ENCODE results near the gene PAX6. TPM values are rescaled to one million over a fixed set of nuclear protein-coding genes. Genes with fewer than 3 reads are reported as not detected.

The PAX6 gene
- polyA plus RNA-seq, 2 of the 4 experiments (the other 2 are of a cell fraction) = 1.8 to 2.0 TPM

- TF ChIP-seq TFCP2L1 (CRISPR knock-in tag; IDR thresholded peaks at IDR 0.05) (no peak), HEYL (CRISPR knock-in tag; IDR thresholded peaks at IDR 0.05) (no peak), HOXA7 (CRISPR knock-in tag; IDR thresholded peaks at IDR 0.05) (no peak), ATOH8 (CRISPR knock-in tag; IDR thresholded peaks at IDR 0.05; ENCODE audit: low read depth) (no peak), PBX3 (IDR thresholded peaks at IDR 0.05) (no peak), MAFK (IDR thresholded peaks at IDR 0.05; ENCODE audit: partially characterized antibody) (peak; percentile 86), ZSCAN20 (CRISPR knock-in tag; IDR thresholded peaks at IDR 0.05) (no peak), HOXB5 (CRISPR knock-in tag; IDR thresholded peaks at IDR 0.05) (no peak), POLR2A (IDR thresholded peaks at IDR 0.05; ENCODE audit: low read length) (no peak)
- POLR2A ChIA-PET = no interaction called here
- 63% methylated on average over 6 of the region's 6 CpGs for WGBS (ENCODE audit: missing lambda C conversion rate)
- Histone ChIP-seq H3K4me3 (no peak overlapping the region), H3K9me3 (no peaks in the 10 kb centered on the region), H3K4me1 (no peaks in the 10 kb centered on the region), H3K4me2 (no peak overlapping the region), H3K27ac (no peak overlapping the region)
- FAIRE-seq = no peak
- no peak for DNase-seq (ENCODE audit: low read depth in 1 of 2, low spot score in 1 of 2)
- no peak for ATAC-seq
- CTCF ChIA-PET = interaction anchor here (1.3 kb wide), 1 partner anchor 32 kb away, joined by 3 read pairs; no protein-coding TSS in a partner anchor
Observed at GRCh38 chr11:31802000-31802551, 9.0 kb downstream of the PAX6 start.

DNA sequence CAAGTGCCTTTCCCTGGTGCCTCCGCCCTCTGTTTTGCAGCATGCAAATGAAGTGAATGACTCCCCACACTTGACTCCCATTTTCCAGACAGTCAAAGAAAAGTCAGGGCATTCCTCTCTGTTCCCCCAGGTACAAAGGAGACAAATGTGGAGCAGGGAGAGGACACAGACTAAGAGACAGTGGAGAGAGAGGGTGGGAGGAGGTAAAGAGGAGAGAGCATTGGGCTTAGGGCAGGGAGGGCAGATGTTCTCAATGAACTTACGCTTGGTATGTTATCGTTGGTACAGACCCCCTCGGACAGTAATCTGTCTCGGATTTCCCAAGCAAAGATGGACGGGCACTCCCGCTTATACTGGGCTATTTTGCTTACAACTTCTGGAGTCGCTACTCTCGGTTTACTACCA, 9.8 kb downstream of the PAX6 start:
- ChIA-PET POLR2A (no interaction called here), CTCF (interaction anchor here (1.3 kb wide), 1 partner anchor 32 kb away, joined by 3 read pairs; no protein-coding TSS in a partner anchor)
- WGBS (ENCODE audit: missing lambda C conversion rate) = 80% methylated on average over 9 of the region's 9 CpGs
- no peak overlapping the region for H3K4me2 ChIP-seq
- H3K9me3 ChIP-seq = no peaks in the 10 kb centered on the region
- no peak overlapping the region for H3K27ac ChIP-seq
- TF ChIP-seq PBX3 (IDR thresholded peaks at IDR 0.05) (no peak), MAZ (IDR thresholded peaks at IDR 0.05; ENCODE audit: borderline replicate concordance, low read depth, low read length) (no peak), JUN (IDR thresholded peaks at IDR 0.05) (no peak), CBX2 (IDR thresholded peaks at IDR 0.05; ENCODE audit: borderline replicate concordance, low read depth) (no peak), EHMT2 (IDR thresholded peaks at IDR 0.05; ENCODE audit: low read depth) (no peak)
- FAIRE-seq (no peak), ATAC-seq (no peak), DNase-seq (ENCODE audit: low read depth in 1 of 2, low spot score in 1 of 2) (no peak)
- H3K4me3 ChIP-seq = no peak overlapping the region
- H3K4me1 ChIP-seq = no peaks in the 10 kb centered on the region

- Histone ChIP-seq H3K4me3 (no peak overlapping the region), H3K4me1 (no peaks in the 10 kb centered on the region), H3K27ac (no peak overlapping the region), H3K4me2 (no peak overlapping the region), H3K9me3 (no peaks in the 10 kb centered on the region)
- ChIA-PET POLR2A (no interaction called here), CTCF (interaction anchor here (1.3 kb wide), 1 partner anchor 31 kb away, joined by 3 read pairs; no protein-coding TSS in a partner anchor)
- TF ChIP-seq KDM5A (IDR thresholded peaks at IDR 0.05) (no peak), EHF (CRISPR knock-in tag; IDR thresholded peaks at IDR 0.05) (no peak), BCL3 (IDR thresholded peaks at IDR 0.05) (no peak), CBX8 (IDR thresholded peaks at IDR 0.05) (no peak), MAFK (IDR thresholded peaks at IDR 0.05; ENCODE audit: partially characterized antibody) (no peak), POLR2A (IDR thresholded peaks at IDR 0.05; ENCODE audit: low read length) (no peak), ZSCAN20 (CRISPR knock-in tag; IDR thresholded peaks at IDR 0.05) (no peak)
- TF ChIP-seq, protein P1, sequence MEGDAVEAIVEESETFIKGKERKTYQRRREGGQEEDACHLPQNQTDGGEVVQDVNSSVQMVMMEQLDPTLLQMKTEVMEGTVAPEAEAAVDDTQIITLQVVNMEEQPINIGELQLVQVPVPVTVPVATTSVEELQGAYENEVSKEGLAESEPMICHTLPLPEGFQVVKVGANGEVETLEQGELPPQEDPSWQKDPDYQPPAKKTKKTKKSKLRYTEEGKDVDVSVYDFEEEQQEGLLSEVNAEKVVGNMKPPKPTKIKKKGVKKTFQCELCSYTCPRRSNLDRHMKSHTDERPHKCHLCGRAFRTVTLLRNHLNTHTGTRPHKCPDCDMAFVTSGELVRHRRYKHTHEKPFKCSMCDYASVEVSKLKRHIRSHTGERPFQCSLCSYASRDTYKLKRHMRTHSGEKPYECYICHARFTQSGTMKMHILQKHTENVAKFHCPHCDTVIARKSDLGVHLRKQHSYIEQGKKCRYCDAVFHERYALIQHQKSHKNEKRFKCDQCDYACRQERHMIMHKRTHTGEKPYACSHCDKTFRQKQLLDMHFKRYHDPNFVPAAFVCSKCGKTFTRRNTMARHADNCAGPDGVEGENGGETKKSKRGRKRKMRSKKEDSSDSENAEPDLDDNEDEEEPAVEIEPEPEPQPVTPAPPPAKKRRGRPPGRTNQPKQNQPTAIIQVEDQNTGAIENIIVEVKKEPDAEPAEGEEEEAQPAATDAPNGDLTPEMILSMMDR (IDR thresholded peaks at IDR 0.05) = no peak
- no peak for FAIRE-seq
- DNase-seq (ENCODE audit: low read depth in 1 of 2, low spot score in 1 of 2) = no peak
- no peak for ATAC-seq
- WGBS (ENCODE audit: missing lambda C conversion rate) = 74% methylated on average over 23 of the region's 23 CpGs
Observed at GRCh38 chr11:31800398-31801265, 10.5 kb downstream of the PAX6 start.
